ENCODE measurements around the gene TLE4. TPM values are rescaled to one million over a fixed set of nuclear protein-coding genes. Genes with fewer than 3 reads are reported as not detected.

Gene TLE4
- total and polyA plus RNA-seq, 2 of the 4 experiments (the other 2 are of a cell fraction): 68.0 to 78.1 TPM

GRCh38 chr9:79759460-79759859 lies 187.7 kb downstream of the TLE4 start:
- Histone ChIP-seq H3K14ac (replicated peaks; ENCODE audit: low read depth, low read length) (no peak overlapping the region), H2AK5ac (ENCODE audit: low read depth, low read length) (no peak overlapping the region), H2AK9ac (replicated peaks; ENCODE audit: low read depth, low read length, poor library complexity) (no peak overlapping the region), H3K4me3 (ENCODE audit: insufficient read depth, low read depth, low read length) (no peak overlapping the region), H3K36me3 (ENCODE audit: control insufficient read depth, insufficient read depth, low read length) (no peaks in the 10 kb centered on the region), H3K9me1 (ENCODE audit: insufficient read depth, low read length) (peaks cover 5% of the 10 kb centered on the region; the same call in 1 of the 2 replicates), H2BK15ac (ENCODE audit: low read depth, low read length) (no peak overlapping the region), H4K20me1 (ENCODE audit: insufficient read depth, low read length) (no peaks in the 10 kb centered on the region; the same call in 1 of the 2 replicates), H3K18ac (ENCODE audit: low read depth, low read length) (no peak overlapping the region), H2BK120ac (ENCODE audit: low read depth, low read length) (no peak overlapping the region), H3K56ac (ENCODE audit: extremely low read depth, insufficient read depth, low read length) (no peak overlapping the region), H3K4ac (ENCODE audit: low read depth, low read length) (no peak overlapping the region), H3K27me3 (ENCODE audit: control insufficient read depth, insufficient read depth, low read length) (no peaks in the 10 kb centered on the region), H2AFZ (replicated peaks; ENCODE audit: low read length, poor library complexity) (no peak overlapping the region), H3K79me1 (ENCODE audit: low read depth in 1 of 2, low read length in 2 of 2) (no peaks in the 10 kb centered on the region), H2BK5ac (ENCODE audit: low read depth, low read length, poor library complexity, severe bottlenecking) (no peak overlapping the region), H3K27ac (ENCODE audit: insufficient read depth, low read length) (no peak overlapping the region), H4K91ac (ENCODE audit: insufficient read depth, low read depth, low read length) (no peak overlapping the region), H4K5ac (ENCODE audit: low read depth, low read length) (no peak overlapping the region), H3K9ac (ENCODE audit: low read depth, low read length) (no peak overlapping the region), H2BK20ac (ENCODE audit: low read depth, low read length) (no peak overlapping the region), H3K4me2 (ENCODE audit: low read depth, low read length) (no peak overlapping the region), H4K8ac (ENCODE audit: low read depth in 2 of 2, low read length in 2 of 2) (no peak overlapping the region), H3K23ac (ENCODE audit: low read depth, low read length) (no peak overlapping the region), H3K4me1 (ENCODE audit: control insufficient read depth, insufficient read depth, low read length) (peaks cover 10% of the 10 kb centered on the region), H3K9me3 (ENCODE audit: control insufficient read depth, insufficient read depth, low read length) (no peaks in the 10 kb centered on the region)
- intact Hi-C loops (cut with micrococcal nuclease) (no loop called here), dilution Hi-C loops (cut with HindIII; ENCODE audit: low sequenced_read_pairs, unreplicated experiment) (no loop called here), in situ Hi-C loops (cut with MboI; ENCODE audit: low sequenced_read_pairs) (no loop called here)
- WGBS, 2 experiments (ENCODE audit: extremely low coverage in 2 of 2, insufficient read length in 1 of 2): no CpG with 5 or more reads among the region's 1 CpG
- DNase-seq (no peak), ATAC-seq (ENCODE audit: low read depth) (no peak)
- POLR2A ChIA-PET (ENCODE audit: unreplicated experiment): no interaction called here
- CTCF ChIA-PET: no interaction called here
- BruUV-seq (replicated peaks): no TSS peak
- TF ChIP-seq FOS (IDR thresholded peaks at IDR 0.05; ENCODE audit: low read depth, low read length) (no peak), MXI1 (IDR thresholded peaks at IDR 0.05; ENCODE audit: borderline replicate concordance, low read depth, low read length) (no peak), MAZ (IDR thresholded peaks at IDR 0.05; ENCODE audit: borderline replicate concordance, low read depth, low read length) (no peak)

Measured in IMR-90 (cell line).